HCT116 (cell line): ENCODE data around the gene CAMKK1. TPM values are rescaled to one million over a fixed set of nuclear protein-coding genes. Genes with fewer than 3 reads are reported as not detected.

ENCODE experiments used
- ATAC-seq: fragments of 200-7000 bp; cut with Tn5 transposase; 2 replicates; pipeline ENCODE4 v1.9.1; 2020; ENCODE audit warnings: mild to moderate bottlenecking, moderate library complexity
- BruUV-seq: library from RNA; stranded (reverse); fragments of 400-500 nt; replicated peaks from 2 replicates; lab custom pipeline; 2021; lab: Mats Ljungman, UMichigan
- CTCF ChIA-PET: fragments of 300-600 bp; sonication (Branson Sonifier 250); formaldehyde crosslinking; loops from one replicate; lab custom pipeline; 2021; ENCODE audit warnings: antibody characterized with exemption; lab: Charles Lee
- POLR2A ChIA-PET: fragments of 300-600, 350-600 bp; sonication (Branson Sonifier 250); formaldehyde crosslinking; loops from one replicate; lab custom pipeline; 2021; ENCODE audit warnings: antibody characterized with exemption; lab: Charles Lee
- RAD21 ChIA-PET, 2 experiments: fragments of 300-600 bp; sonication (Branson Sonifier 250); formaldehyde crosslinking; loops; one replicate each; lab custom pipeline; 2023; ENCODE audit warnings: low total read pairs in 2 of 2; ENCODE audit not compliant: uncharacterized antibody in 2 of 2, unreplicated experiment in 2 of 2, low non-redundant PET in 1 of 2; lab: Charles Lee
- DNase-seq: peaks from one replicate; pipeline ENCODE4 v3.0.0-alpha.2; 2010; ENCODE audit warnings: low read depth, low spot score
- H2AFZ ChIP-seq: fragments of 200-600 bp; shearing (Covaris generic), sonication (generic); 2 replicates; pipeline ENCODE4 v1.6.1; 2017; ENCODE audit warnings: low read depth, mixed run types, mixed read lengths, antibody characterized with exemption, low read length; ENCODE audit not compliant: poor library complexity, severe bottlenecking
- H3K27ac ChIP-seq: 2 replicates; pipeline ENCODE4 v1.5.1; 2012; ENCODE audit warnings: low read depth, low read length
- H3K27me3 ChIP-seq: fragments of 200-600 bp; sonication (generic); 2 replicates; pipeline ENCODE4 v1.6.1; 2016; ENCODE audit warnings: mixed run types, low read length, mixed read lengths; ENCODE audit not compliant: insufficient read depth
- H3K36me3 ChIP-seq, 2 experiments: fragments of 200-500 bp in 1 of 2; fragments of 200-600 bp in 1 of 2; sonication (Bioruptor generic) in 1 of 2; sonication (generic) in 1 of 2; 2 replicates each; pipeline versions ENCODE4 v1.5.1 to v1.6.1; 2014 to 2016; ENCODE audit warnings: low read length in 2 of 2, inconsistent platforms in 1 of 2, mixed read lengths in 1 of 2, mixed run types in 1 of 2; ENCODE audit not compliant: insufficient read depth in 2 of 2, control insufficient read depth in 1 of 2
- H3K4me1 ChIP-seq, 2 experiments: fragments of 200-600 bp in 1 of 2; sonication (generic) in 1 of 2; 2 replicates each; pipeline versions ENCODE4 v1.5.1 to v1.6.1; 2012 to 2017; ENCODE audit warnings: low read length in 2 of 2, inconsistent platforms in 1 of 2, mild to moderate bottlenecking in 1 of 2, mixed read lengths in 1 of 2, mixed run types in 1 of 2, moderate library complexity in 1 of 2; ENCODE audit not compliant: insufficient read depth in 2 of 2, control insufficient read depth in 1 of 2
- H3K4me2 ChIP-seq: fragments of 200-600 bp; sonication (generic); 2 replicates; pipeline ENCODE4 v1.6.1; 2017; ENCODE audit warnings: mixed run types, low read length, mixed read lengths
- H3K4me3 ChIP-seq, 2 experiments: fragments of 200-600 bp in 1 of 2; sonication (generic) in 1 of 2; replicated peaks in 1 of 2; 2 replicates each; pipeline ENCODE4 v1.5.1; 2011 to 2016; ENCODE audit warnings: low read length in 2 of 2, control low read depth in 1 of 2, low read depth in 1 of 2, mild to moderate bottlenecking in 1 of 2, mixed read lengths in 1 of 2, mixed run types in 1 of 2
- H3K79me2 ChIP-seq: fragments of 200-600 bp; sonication (generic); 2 replicates; pipeline ENCODE4 v1.6.1; 2017; ENCODE audit warnings: mild to moderate bottlenecking, mixed run types, low read length, moderate library complexity, mixed read lengths; ENCODE audit not compliant: insufficient read depth
- H3K9ac ChIP-seq: fragments of 200-600 bp; sonication (generic); 2 replicates; pipeline ENCODE4 v1.6.1; 2016; ENCODE audit warnings: low read length, mixed read lengths
- H3K9me2 ChIP-seq: fragments of 200-600 bp; sonication (generic), shearing (Covaris generic); 2 replicates; pipeline ENCODE4 v1.6.1; 2017; ENCODE audit warnings: mixed run types, mild to moderate bottlenecking, moderate library complexity; ENCODE audit not compliant: insufficient read depth
- H3K9me3 ChIP-seq, 2 experiments: fragments of 200-500 bp in 1 of 2; fragments of 200-600 bp in 1 of 2; sonication (Bioruptor generic) in 1 of 2; sonication (generic) in 1 of 2; 2 replicates each; pipeline ENCODE4 v1.6.1; 2014 to 2017; ENCODE audit warnings: low read length in 2 of 2, mixed read lengths in 2 of 2, inconsistent platforms in 1 of 2, low read depth in 1 of 2, mild to moderate bottlenecking in 1 of 2, mixed run types in 1 of 2, moderate library complexity in 1 of 2; ENCODE audit not compliant: control insufficient read depth in 1 of 2, insufficient read depth in 1 of 2
- H4K20me1 ChIP-seq: fragments of 200-600 bp; sonication (generic), shearing (Covaris generic); 2 replicates; pipeline ENCODE4 v1.6.1; 2017; ENCODE audit warnings: mixed run types, mild to moderate bottlenecking, moderate library complexity; ENCODE audit not compliant: insufficient read depth
- ATF3 ChIP-seq: IDR thresholded peaks from 2 replicates; pipeline ENCODE4 v1.6.1; 2012
- CEBPB ChIP-seq: IDR thresholded peaks from 2 replicates; pipeline ENCODE4 v1.6.1; 2012; ENCODE audit warnings: low read depth
- EGR1 ChIP-seq: IDR thresholded peaks from 2 replicates; pipeline ENCODE4 v1.6.1; 2012; ENCODE audit warnings: low read depth
- EZH2 ChIP-seq: fragments of 200-600 bp; sonication (generic); IDR thresholded peaks from 2 replicates; pipeline ENCODE4 v1.6.1; 2017; ENCODE audit warnings: antibody characterized with exemption, mixed run types
- EZH2phosphoT487 ChIP-seq: fragments of 200-600 bp; IDR thresholded peaks from 2 replicates; pipeline ENCODE4 v1.6.1; 2018; ENCODE audit warnings: antibody characterized with exemption, borderline replicate concordance
- FOSL1 ChIP-seq: IDR thresholded peaks from 2 replicates; pipeline ENCODE4 v1.6.1; 2012; ENCODE audit warnings: low read depth
- JUND ChIP-seq: IDR thresholded peaks from 2 replicates; pipeline ENCODE4 v1.6.1; 2012
- MAX ChIP-seq: IDR thresholded peaks from 2 replicates; pipeline ENCODE4 v1.6.1; 2012
- POLR2A ChIP-seq: IDR thresholded peaks from 2 replicates; pipeline ENCODE4 v1.7.0; 2011; ENCODE audit warnings: borderline replicate concordance; ENCODE audit not compliant: insufficient read depth, insufficient read length; ENCODE audit errors: extremely low read depth
- POLR2AphosphoS5 ChIP-seq: IDR thresholded peaks from 2 replicates; pipeline ENCODE4 v1.6.1; 2011; ENCODE audit warnings: mild to moderate bottlenecking, low read depth, low read length, moderate library complexity
- RAD21 ChIP-seq: IDR thresholded peaks from 2 replicates; pipeline ENCODE4 v1.6.1; 2012; ENCODE audit warnings: low read depth, mild to moderate bottlenecking
- REST ChIP-seq: IDR thresholded peaks from 2 replicates; pipeline ENCODE4 v1.6.1; 2012; ENCODE audit warnings: low read depth
- SIN3A ChIP-seq: IDR thresholded peaks from 2 replicates; pipeline ENCODE4 v1.6.1; 2012; ENCODE audit warnings: low read depth
- SRF ChIP-seq: IDR thresholded peaks from 2 replicates; pipeline ENCODE4 v1.6.1; 2012; ENCODE audit warnings: low read depth
- TCF7L2 ChIP-seq: IDR thresholded peaks from 2 replicates; pipeline ENCODE4 v1.7.0; 2011; ENCODE audit warnings: borderline replicate concordance, inconsistent platforms; ENCODE audit not compliant: insufficient read depth, insufficient read length; ENCODE audit errors: extremely low read depth
- YY1 ChIP-seq: IDR thresholded peaks from 2 replicates; pipeline ENCODE4 v1.6.1; 2011; ENCODE audit warnings: low read length, low read depth, moderate library complexity, mild to moderate bottlenecking; ENCODE audit not compliant: insufficient replicate concordance; ENCODE audit errors: extremely low read depth
- ZNF274 ChIP-seq: fragments of 200-500 bp; sonication (Bioruptor generic); IDR thresholded peaks from 2 replicates; pipeline ENCODE4 v1.6.1; 2014; ENCODE audit warnings: mild to moderate bottlenecking, low read depth, low read length, inconsistent platforms
- intact Hi-C: fragments of 100-400 bp; cut with micrococcal nuclease; formaldehyde crosslinking; loops from 2 replicates; pipeline ENCODE4 v1.10.0; 2022
- total RNA-seq: library from RNA; stranded (reverse); gene quantifications from one replicate; pipeline ENCODE4 v1.2.1, GENCODE V29; 2021; ENCODE audit not compliant: unreplicated experiment

Gene CAMKK1
- total RNA-seq, 1 experiment from 2014 or later, result 10.6 TPM

GRCh38 chr17:3921502-3922319 lies 28.9 kb upstream of the CAMKK1 start:
- Histone ChIP-seq H3K4me2 (no peak overlapping the region), H3K4me3 (no peak overlapping the region)
- RAD21 ChIA-PET, result no interaction called here
- POLR2A ChIA-PET, result no interaction called here
- DNase-seq, result no peak
- TF ChIP-seq ZNF274 (no peak), CEBPB (no peak), POLR2A (no peak), MAX (no peak), ATF3 (no peak), EZH2 (no peak)
- TF ChIP-seq, all 23 proteins: peak for 0
- CTCF ChIA-PET, result no interaction called here
- no peak overlapping the region for H3K9ac ChIP-seq
- no peaks in the 10 kb centered on the region for H3K9me3 ChIP-seq
- H4K20me1 ChIP-seq, result no peaks in the 10 kb centered on the region
- no peaks in the 10 kb centered on the region for H3K36me3 ChIP-seq
- BruUV-seq, result no TSS peak
- intact Hi-C loops, result no loop called here
- H3K27ac ChIP-seq, result no peak overlapping the region
- H3K4me1 ChIP-seq, result no peaks in the 10 kb centered on the region
- no peaks in the 10 kb centered on the region for H3K79me2 ChIP-seq
- no peak overlapping the region for H2AFZ ChIP-seq
- no peak for ATAC-seq
- no peaks in the 10 kb centered on the region for H3K9me2 ChIP-seq
- no peaks in the 10 kb centered on the region for H3K27me3 ChIP-seq

- intact Hi-C loops, result no loop called here
- Histone ChIP-seq H3K27me3 (no peaks in the 10 kb centered on the region), H2AFZ (no peak overlapping the region), H3K4me3 (no peak overlapping the region), H3K4me2 (no peak overlapping the region), H4K20me1 (no peaks in the 10 kb centered on the region), H3K9me2 (no peaks in the 10 kb centered on the region), H3K9ac (no peak overlapping the region), H3K79me2 (no peaks in the 10 kb centered on the region), H3K36me3 (no peaks in the 10 kb centered on the region), H3K9me3 (no peaks in the 10 kb centered on the region), H3K4me1 (no peaks in the 10 kb centered on the region), H3K27ac (no peak overlapping the region)
- POLR2A ChIA-PET, result no interaction called here
- RAD21 ChIA-PET, result no interaction called here
- BruUV-seq, result no TSS peak
- DNase-seq (no peak), ATAC-seq (no peak)
- CTCF ChIA-PET, result no interaction called here
- TF ChIP-seq ZNF274 (no peak), POLR2A (no peak), FOSL1 (no peak), YY1 (no peak), ATF3 (no peak), TCF7L2 (no peak), EZH2phosphoT487 (no peak), SIN3A (no peak), JUND (no peak), RAD21 (no peak), EGR1 (no peak), REST (no peak), SRF (no peak), POLR2AphosphoS5 (no peak), CEBPB (no peak)
Observed at GRCh38 chr17:3921006-3921405, 28.2 kb upstream of the CAMKK1 start.
